Tibial nerve (tissue), 4 donors: Measurements from ENCODE around the gene CLDN6. TPM values are rescaled to one million over a fixed set of nuclear protein-coding genes. Genes with fewer than 3 reads are reported as not detected.

Experiments used
- DNase-seq, 2 donors: peaks; one replicate each; pipeline ENCODE4 v3.0.0-alpha.2; 2019; ENCODE audit warnings: low spot score in 2 of 2
- H3K27ac ChIP-seq, 4 donors: fragments of 200-600 bp; sonication (generic) in 3 of 4; one replicate each; pipeline ENCODE4 v1.5.1; 2017 to 2019; ENCODE audit warnings: mild to moderate bottlenecking in 1 of 4
- H3K27me3 ChIP-seq, 2 donors: fragments of 200-600 bp; sonication (generic) in 1 of 2; one replicate each; pipeline versions ENCODE4 v1.5.1 to v1.6.0; 2017 to 2019
- H3K36me3 ChIP-seq, 3 donors: fragments of 200-600 bp; sonication (generic); one replicate each; pipeline ENCODE4 v1.5.1; 2018 to 2019
- H3K4me1 ChIP-seq, 4 donors: fragments of 200-600 bp; sonication (generic) in 3 of 4; one replicate each; pipeline ENCODE4 v1.5.1; 2017 to 2019
- H3K4me3 ChIP-seq, 4 donors: fragments of 200-600 bp; sonication (generic) in 3 of 4; one replicate each; pipeline ENCODE4 v1.5.1; 2017 to 2019; ENCODE audit warnings: mild to moderate bottlenecking in 1 of 4, moderate library complexity in 1 of 4
- H3K9me3 ChIP-seq, 4 donors: fragments of 200-600 bp; sonication (generic) in 3 of 4; one replicate each; pipeline ENCODE4 v1.5.1; 2017 to 2019
- CTCF ChIP-seq, 5 experiments: fragments of 200-600 bp in 3 of 5; fragments of 450-650 bp in 2 of 5; sonication (generic) in 3 of 5; IDR thresholded peaks; one replicate each; pipeline ENCODE4 v1.5.1; 2016 to 2019; ENCODE audit warnings: antibody characterized with exemption in 5 of 5, mild to moderate bottlenecking in 3 of 5, moderate library complexity in 2 of 5
- EP300 ChIP-seq, 2 donors: sonication (generic); formaldehyde crosslinking; IDR thresholded peaks; one replicate each; pipeline ENCODE4 v1.6.1; 2017; ENCODE audit warnings: antibody characterized with exemption in 2 of 2, mild to moderate bottlenecking in 1 of 2
- POLR2A ChIP-seq, 2 donors: fragments of 450-650 bp; IDR thresholded peaks; one replicate each; pipeline ENCODE4 v1.6.1; 2017; ENCODE audit warnings: antibody characterized with exemption in 2 of 2, mild to moderate bottlenecking in 2 of 2, moderate library complexity in 2 of 2
- WGBS, 2 donors: methylation state at CpG; one replicate each; pipeline ENCODE4 v1.1.5; 2018; 5-methylcytosine and 5-hydroxymethylcytosine counted together
- small RNA-seq: library from RNA; depleted of rRNA; stranded (forward); fragments of <200 nt; gene quantifications from one replicate; pipeline ENCODE3, GENCODE V24; 2016
- total RNA-seq, 4 donors: library from RNA; depleted of rRNA; stranded (reverse); fragments of >200 nt; gene quantifications; one replicate each; pipeline ENCODE4 v1.1.0, GENCODE V29; 2016

The CLDN6 gene
- total RNA-seq, 4 donors from 2014 or later, result not detected

GRCh38 chr16:2966043-2966807 is 51.8 kb downstream of the CLDN6 start:
- 57 to 61% methylated on average over 23 to 26 of the region's 39 CpGs for WGBS, 2 donors
- H3K27me3 ChIP-seq, result peaks cover 2 to 72% of the 10 kb centered on the region in 2 donors
- H3K4me1 ChIP-seq, result peaks cover 0 to 88% (median 39%) of the 10 kb centered on the region in 4 donors
- TF ChIP-seq EP300 (IDR thresholded peaks at IDR 0.05), result no peak
- no peak for TF ChIP-seq POLR2A (IDR thresholded peaks at IDR 0.05)
- no peak for TF ChIP-seq CTCF (IDR thresholded peaks at IDR 0.05)
- no peaks in the 10 kb centered on the region for H3K36me3 ChIP-seq
- H3K27ac ChIP-seq, result no peak overlapping the region
- H3K9me3 ChIP-seq, result no peaks in the 10 kb centered on the region
- DNase-seq, result no peak
- H3K4me3 ChIP-seq, result peak overlapping the region in 1 of 4 donors; percentile 31

Small RNA genes within 50 kb of the gene (small RNA-seq; reads per million reads assigned to genes)
- gene LINC00514, result not detected

Other genes with a start within 250 kb of the CLDN6 start
- 100 to 1,000 TPM; 293 to 759 (median 513) TPM for gene ELOB, start 240.9 kb downstream of the CLDN6 start, total RNA-seq
- gene PRSS33, start 230.6 kb downstream of the CLDN6 start, total RNA-seq, result not detected
- not detected for gene PRSS41, start 219.7 kb downstream of the CLDN6 start, total RNA-seq
- gene PRSS21, start 200.9 kb downstream of the CLDN6 start, total RNA-seq, result not detected
- not detected for gene ZG16B, start 187.9 kb downstream of the CLDN6 start, total RNA-seq
- not detected for gene PRSS22, start 160.0 kb downstream of the CLDN6 start, total RNA-seq
- 10 to 100 TPM; 66.2 to 76.8 (median 72.8) TPM for gene FLYWCH2, start 135.0 kb downstream of the CLDN6 start, total RNA-seq
- gene FLYWCH1, start 106.3 kb downstream of the CLDN6 start, total RNA-seq, result 10 to 100 TPM; 65.1 to 74.9 (median 68.7) TPM
- not detected for gene KREMEN2, start 53.9 kb downstream of the CLDN6 start, total RNA-seq
- 10 to 100 TPM in 1 of 4 donors, 1 to 10 TPM in 3; 5.1 to 15.0 (median 7.9) TPM for gene PAQR4, start 48.8 kb downstream of the CLDN6 start, total RNA-seq
- 1 to 10 TPM in 2 of 4 donors, under 1 TPM in 2; 0.60 to 1.6 (median 1.1) TPM for gene PKMYT1, start 37.7 kb downstream of the CLDN6 start, total RNA-seq
- gene CLDN9, start 5.3 kb downstream of the CLDN6 start, total RNA-seq, result under 1 TPM in 1 of 4 donors, not detected in 3; 0.30 TPM
- gene TNFRSF12A, start 2.2 kb upstream of the CLDN6 start, total RNA-seq, result 10 to 100 TPM in 2 of 4 donors, 1 to 10 TPM in 2; 2.4 to 47.4 (median 11.5) TPM
- 10 to 100 TPM; 17.7 to 46.9 (median 38.5) TPM for gene HCFC1R1, start 5.8 kb upstream of the CLDN6 start, total RNA-seq
- gene THOC6, start 5.9 kb upstream of the CLDN6 start, total RNA-seq, result 10 to 100 TPM; 12.2 to 28.5 (median 18.0) TPM
- gene BICDL2, start 18.8 kb upstream of the CLDN6 start, total RNA-seq, result not detected
- under 1 TPM in 2 of 4 donors, not detected in 2; under 0.01 to 0.42 TPM for gene MMP25, start 28.4 kb upstream of the CLDN6 start, total RNA-seq
- 10 to 100 TPM in 3 of 4 donors, 1 to 10 TPM in 1; 4.2 to 32.9 (median 21.7) TPM for gene IL32, start 47.5 kb upstream of the CLDN6 start, total RNA-seq
- gene ZSCAN10, start 81.1 kb upstream of the CLDN6 start, total RNA-seq, result not detected
- gene ZNF205, start 94.4 kb upstream of the CLDN6 start, total RNA-seq, result 10 to 100 TPM; 19.4 to 29.2 (median 21.5) TPM
- 10 to 100 TPM in 1 of 4 donors, 1 to 10 TPM in 3; 7.7 to 17.1 (median 8.9) TPM for gene ZNF213, start 116.8 kb upstream of the CLDN6 start, total RNA-seq
- gene OR1F1, start 170.0 kb upstream of the CLDN6 start, total RNA-seq, result not detected
- gene ZNF200, start 217.0 kb upstream of the CLDN6 start, total RNA-seq, result 10 to 100 TPM in 1 of 4 donors, 1 to 10 TPM in 3; 5.2 to 10.2 (median 9.1) TPM
- gene MEFV, start 238.4 kb upstream of the CLDN6 start, total RNA-seq, result 1 to 10 TPM in 2 of 4 donors, under 1 TPM in 2; 0.39 to 8.1 (median 1.1) TPM